ENCODE measurements around the gene SPATA32.
A peak's percentile ranks its signal among the peaks of the same experiment; 100 is the strongest.

The SPATA32 gene

DNA sequence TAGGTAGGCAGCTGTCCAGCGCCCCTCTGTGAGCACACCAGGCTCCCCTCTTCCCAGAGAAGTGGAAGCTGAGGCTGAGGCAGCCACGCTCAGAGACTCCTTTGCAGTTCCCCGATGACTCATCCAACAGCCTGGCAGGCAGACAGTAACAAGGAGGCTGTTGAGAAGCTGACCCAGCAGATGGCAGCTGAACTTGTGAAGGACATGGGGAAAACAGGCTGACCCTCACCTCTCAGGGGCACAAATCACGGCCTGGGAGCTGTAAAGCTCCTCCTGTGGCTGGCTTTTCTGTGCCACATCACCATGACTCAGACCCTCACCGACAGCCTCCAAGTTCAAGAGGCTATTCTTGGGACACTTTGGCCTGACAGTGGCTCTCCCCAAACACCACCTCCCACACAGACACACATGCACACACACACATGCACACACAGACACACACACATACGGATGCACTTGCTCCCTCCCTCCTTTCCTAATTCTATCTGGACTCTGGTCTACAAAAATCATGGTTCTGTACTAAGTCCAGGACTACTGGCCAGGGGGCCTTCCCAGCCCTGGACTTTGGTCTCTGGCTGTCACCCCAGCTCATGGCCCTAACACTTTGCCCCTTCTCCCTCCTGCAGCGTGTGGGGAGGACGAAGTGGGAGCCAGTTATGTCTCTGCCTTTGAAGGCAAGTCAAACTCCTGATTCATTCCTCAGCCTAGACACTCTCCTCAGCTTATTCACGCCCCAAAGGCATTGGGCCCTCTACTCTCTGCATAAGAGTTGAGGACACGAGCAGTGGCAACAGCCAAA is 31.7 kb upstream of the SPATA32 start:
- H3K27ac ChIP-seq, result peak overlapping the region; percentile 95

DNA sequence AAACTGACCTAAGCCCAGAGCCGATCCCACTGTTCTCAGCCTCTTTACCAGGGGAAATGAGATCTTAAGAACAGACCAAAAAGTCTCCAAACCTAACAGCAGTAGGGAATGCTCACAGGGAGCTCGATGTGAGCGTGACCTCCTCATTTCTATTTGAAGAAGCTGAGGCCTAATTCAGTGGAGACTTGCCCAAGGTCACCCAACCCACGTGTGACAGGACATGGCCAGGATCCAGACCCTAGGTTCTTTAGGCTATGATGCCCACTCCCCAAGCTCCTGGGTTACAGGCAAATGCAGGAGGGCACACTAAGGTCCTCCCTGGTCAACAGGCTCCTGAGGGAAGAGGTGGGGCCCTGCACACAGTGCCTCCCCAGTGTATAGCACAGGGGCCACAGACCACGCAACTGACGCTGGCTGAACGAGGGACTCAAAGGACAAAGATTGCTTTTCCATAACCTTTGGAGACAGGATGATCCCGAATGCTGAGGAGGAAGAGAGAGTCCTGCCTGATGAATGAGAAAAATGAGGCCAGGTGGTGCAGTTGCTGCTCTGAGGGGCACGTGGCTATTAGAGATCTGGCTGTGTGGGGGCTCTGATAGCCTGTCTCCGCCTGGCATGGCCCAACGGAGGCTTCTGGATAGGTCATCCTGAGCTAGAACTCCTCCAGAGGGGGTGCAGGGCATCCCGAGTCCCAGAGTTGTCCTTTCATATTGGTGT is 31.0 kb upstream of the SPATA32 start:
- TF ChIP-seq, protein P1, sequence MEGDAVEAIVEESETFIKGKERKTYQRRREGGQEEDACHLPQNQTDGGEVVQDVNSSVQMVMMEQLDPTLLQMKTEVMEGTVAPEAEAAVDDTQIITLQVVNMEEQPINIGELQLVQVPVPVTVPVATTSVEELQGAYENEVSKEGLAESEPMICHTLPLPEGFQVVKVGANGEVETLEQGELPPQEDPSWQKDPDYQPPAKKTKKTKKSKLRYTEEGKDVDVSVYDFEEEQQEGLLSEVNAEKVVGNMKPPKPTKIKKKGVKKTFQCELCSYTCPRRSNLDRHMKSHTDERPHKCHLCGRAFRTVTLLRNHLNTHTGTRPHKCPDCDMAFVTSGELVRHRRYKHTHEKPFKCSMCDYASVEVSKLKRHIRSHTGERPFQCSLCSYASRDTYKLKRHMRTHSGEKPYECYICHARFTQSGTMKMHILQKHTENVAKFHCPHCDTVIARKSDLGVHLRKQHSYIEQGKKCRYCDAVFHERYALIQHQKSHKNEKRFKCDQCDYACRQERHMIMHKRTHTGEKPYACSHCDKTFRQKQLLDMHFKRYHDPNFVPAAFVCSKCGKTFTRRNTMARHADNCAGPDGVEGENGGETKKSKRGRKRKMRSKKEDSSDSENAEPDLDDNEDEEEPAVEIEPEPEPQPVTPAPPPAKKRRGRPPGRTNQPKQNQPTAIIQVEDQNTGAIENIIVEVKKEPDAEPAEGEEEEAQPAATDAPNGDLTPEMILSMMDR (conservative IDR thresholded peaks at IDR 0.05), result no peak
- no peak for TF ChIP-seq ZFX (IDR thresholded peaks at IDR 0.05)
- H3K27ac ChIP-seq, result peak overlapping the region; percentile 95

More for the DNA sequence above, 31.7 kb upstream of the SPATA32 start:
- TF ChIP-seq, protein P1 (conservative IDR thresholded peaks at IDR 0.05), result no peak
- no peak for TF ChIP-seq ZFX (IDR thresholded peaks at IDR 0.05)

DNA sequence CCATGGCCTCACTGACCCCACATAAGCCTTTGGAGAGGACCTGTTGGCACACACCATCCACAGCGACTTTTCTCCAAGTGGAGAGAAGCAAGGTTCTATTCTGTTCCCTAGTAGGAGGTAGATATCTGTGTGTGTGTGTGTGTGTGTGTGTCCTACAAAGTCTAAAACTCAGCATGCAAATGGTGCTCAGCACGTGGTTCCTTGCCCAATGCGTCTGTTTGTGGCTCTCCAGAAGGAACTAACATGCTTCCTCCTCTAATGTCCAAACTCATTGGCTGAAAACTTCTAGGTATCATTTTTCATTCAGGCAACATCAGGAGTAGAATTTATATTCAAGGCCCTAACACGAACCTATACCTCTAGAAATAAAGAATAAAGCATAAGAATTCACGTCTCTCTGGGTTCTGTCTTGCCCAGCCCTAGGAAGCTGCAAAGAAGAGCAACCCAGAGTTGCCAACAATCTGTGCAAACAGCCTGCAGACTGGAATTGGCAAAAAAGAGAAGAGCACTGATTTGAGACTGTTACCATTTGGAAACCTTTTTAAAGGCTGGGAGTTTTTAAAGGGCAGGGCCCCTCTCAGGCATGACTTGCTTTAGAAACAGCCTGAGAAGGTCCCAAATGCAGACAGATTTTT is 29.4 kb upstream of the SPATA32 start:
- H3K27ac ChIP-seq, result no peak overlapping the region
- no peak for TF ChIP-seq ZFX (IDR thresholded peaks at IDR 0.05)
- TF ChIP-seq, protein P1 (conservative IDR thresholded peaks at IDR 0.05), result no peak

DNA sequence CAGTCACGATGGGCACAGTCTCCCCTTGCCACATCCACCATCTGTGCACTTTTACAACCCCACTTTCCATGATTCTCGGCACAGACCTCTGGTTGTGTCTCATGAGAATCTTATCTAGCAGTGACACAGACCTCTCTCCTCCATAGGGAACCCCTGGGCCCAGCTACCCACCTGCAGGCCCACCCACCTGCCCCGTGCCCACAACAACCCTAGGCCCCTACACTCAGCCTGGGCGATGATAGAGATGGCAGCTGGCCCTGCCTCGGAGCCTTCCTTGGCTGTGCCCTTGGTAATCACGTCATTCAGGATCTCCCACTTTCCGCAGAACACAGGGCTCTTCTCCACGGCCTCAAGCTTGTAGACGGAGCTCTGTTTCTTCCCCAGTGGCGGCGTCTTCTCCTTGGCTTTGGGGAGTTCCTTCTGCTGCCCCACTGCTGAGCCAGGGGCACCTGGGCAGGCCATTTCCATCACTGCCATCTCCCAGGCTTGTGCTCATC is 28.4 kb upstream of the SPATA32 start:
- no peak overlapping the region for H3K27ac ChIP-seq
- TF ChIP-seq, protein P1 (conservative IDR thresholded peaks at IDR 0.05), result no peak
- no peak for TF ChIP-seq ZFX (IDR thresholded peaks at IDR 0.05)

DNA sequence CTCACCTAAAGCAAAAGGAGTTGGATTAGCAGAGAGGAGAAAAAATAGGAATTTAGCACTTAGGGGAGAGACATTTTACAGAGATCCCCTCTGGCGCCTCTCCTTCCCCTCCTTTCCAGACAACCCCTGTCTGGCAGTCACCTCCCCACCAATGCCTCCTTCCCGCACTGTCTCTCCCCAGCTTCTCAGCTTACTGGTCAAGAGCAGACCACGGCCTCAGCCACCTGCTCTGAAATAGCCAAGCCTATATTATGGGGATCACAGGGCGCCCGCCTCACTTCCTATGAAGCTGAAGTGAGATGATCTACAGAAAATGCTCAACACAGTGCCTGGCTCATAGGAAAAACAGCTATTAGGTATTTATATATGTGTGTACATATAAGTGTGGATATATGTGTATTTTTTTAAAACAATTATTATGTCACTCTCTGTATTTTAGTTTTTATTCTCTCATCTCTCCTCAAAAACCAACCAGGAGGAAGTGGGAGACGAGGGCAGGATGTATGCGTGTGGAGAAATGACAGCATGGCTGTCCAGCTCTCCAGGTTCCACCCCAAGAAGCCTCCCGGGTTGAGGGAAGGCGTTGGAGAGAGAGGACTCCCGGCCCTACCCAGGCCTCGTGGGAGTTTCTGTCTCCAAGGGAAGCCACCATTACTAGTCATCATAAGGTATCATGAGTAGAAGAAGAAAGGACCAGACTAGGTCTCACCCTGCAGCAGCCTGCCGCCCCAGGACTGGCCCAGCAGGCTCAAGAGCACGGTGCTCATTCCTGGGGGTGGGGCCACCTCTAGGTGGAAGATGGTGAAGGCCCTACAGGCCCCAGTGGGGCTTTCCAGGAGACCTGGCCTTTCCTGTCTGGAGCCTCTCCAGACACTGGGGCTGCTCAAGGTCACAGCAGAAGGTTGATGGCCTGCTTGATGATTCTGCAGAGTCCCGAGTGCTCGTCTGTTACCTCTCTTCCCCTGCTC is 27.7 kb upstream of the SPATA32 start:
- no peak overlapping the region for H3K27ac ChIP-seq
- TF ChIP-seq, protein P1 (conservative IDR thresholded peaks at IDR 0.05), result no peak
- TF ChIP-seq ZFX (IDR thresholded peaks at IDR 0.05), result no peak

DNA sequence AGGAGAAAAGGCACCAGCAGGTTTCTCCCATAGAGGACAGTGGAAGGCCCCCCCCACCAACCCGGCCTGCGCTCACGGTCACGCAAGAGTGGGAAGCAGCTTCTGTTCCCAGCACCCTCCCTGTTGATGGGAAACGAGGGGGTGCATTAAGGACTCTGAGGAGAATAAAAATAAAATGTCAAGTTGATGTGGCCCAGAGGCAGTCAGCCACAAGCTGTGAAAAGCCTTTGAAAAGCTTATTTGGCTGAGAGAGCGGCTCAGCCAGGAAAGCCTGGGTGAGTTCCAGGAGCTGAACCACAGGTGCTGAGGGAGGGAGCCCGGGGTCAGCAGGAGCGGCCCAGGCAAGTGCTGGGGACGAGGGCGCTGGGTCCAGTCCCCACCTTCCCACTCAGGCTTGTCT is 26.9 kb upstream of the SPATA32 start:
- TF ChIP-seq ZFX (IDR thresholded peaks at IDR 0.05), result no peak
- TF ChIP-seq, protein P1 (conservative IDR thresholded peaks at IDR 0.05), result no peak
- no peak overlapping the region for H3K27ac ChIP-seq

Data from C4-2B (cell line).